HCT116 (cell line): ENCODE measurements around the gene ACOXL. TPM values are rescaled to one million over a fixed set of nuclear protein-coding genes. Genes with fewer than 3 reads are reported as not detected.
A peak's percentile ranks its signal among the peaks of the same experiment; 100 is the strongest.

Experiments
- ATAC-seq: fragments of 200-7000 bp; cut with Tn5 transposase; 2 replicates; pipeline ENCODE4 v1.9.1; 2020; ENCODE audit warnings: mild to moderate bottlenecking, moderate library complexity
- BruUV-seq: library from RNA; stranded (reverse); fragments of 400-500 nt; replicated peaks from 2 replicates; lab custom pipeline; 2021; lab: Mats Ljungman, UMichigan
- CTCF ChIA-PET: fragments of 300-600 bp; sonication (Branson Sonifier 250); formaldehyde crosslinking; loops from one replicate; lab custom pipeline; 2021; ENCODE audit warnings: antibody characterized with exemption; lab: Charles Lee
- POLR2A ChIA-PET: fragments of 300-600, 350-600 bp; sonication (Branson Sonifier 250); formaldehyde crosslinking; loops from one replicate; lab custom pipeline; 2021; ENCODE audit warnings: antibody characterized with exemption; lab: Charles Lee
- RAD21 ChIA-PET, 2 experiments: fragments of 300-600 bp; sonication (Branson Sonifier 250); formaldehyde crosslinking; loops; one replicate each; lab custom pipeline; 2023; ENCODE audit warnings: low total read pairs in 2 of 2; ENCODE audit not compliant: uncharacterized antibody in 2 of 2, unreplicated experiment in 2 of 2, low non-redundant PET in 1 of 2; lab: Charles Lee
- DNase-seq: peaks from one replicate; pipeline ENCODE4 v3.0.0-alpha.2; 2010; ENCODE audit warnings: low read depth, low spot score
- H2AFZ ChIP-seq: fragments of 200-600 bp; shearing (Covaris generic), sonication (generic); 2 replicates; pipeline ENCODE4 v1.6.1; 2017; ENCODE audit warnings: low read depth, mixed run types, mixed read lengths, antibody characterized with exemption, low read length; ENCODE audit not compliant: poor library complexity, severe bottlenecking
- H3K27ac ChIP-seq: 2 replicates; pipeline ENCODE4 v1.5.1; 2012; ENCODE audit warnings: low read depth, low read length
- H3K27me3 ChIP-seq: fragments of 200-600 bp; sonication (generic); 2 replicates; pipeline ENCODE4 v1.6.1; 2016; ENCODE audit warnings: mixed run types, low read length, mixed read lengths; ENCODE audit not compliant: insufficient read depth
- H3K36me3 ChIP-seq, 2 experiments: fragments of 200-500 bp in 1 of 2; fragments of 200-600 bp in 1 of 2; sonication (Bioruptor generic) in 1 of 2; sonication (generic) in 1 of 2; 2 replicates each; pipeline versions ENCODE4 v1.5.1 to v1.6.1; 2014 to 2016; ENCODE audit warnings: low read length in 2 of 2, inconsistent platforms in 1 of 2, mixed read lengths in 1 of 2, mixed run types in 1 of 2; ENCODE audit not compliant: insufficient read depth in 2 of 2, control insufficient read depth in 1 of 2
- H3K4me1 ChIP-seq, 2 experiments: fragments of 200-600 bp in 1 of 2; sonication (generic) in 1 of 2; 2 replicates each; pipeline versions ENCODE4 v1.5.1 to v1.6.1; 2012 to 2017; ENCODE audit warnings: low read length in 2 of 2, inconsistent platforms in 1 of 2, mild to moderate bottlenecking in 1 of 2, mixed read lengths in 1 of 2, mixed run types in 1 of 2, moderate library complexity in 1 of 2; ENCODE audit not compliant: insufficient read depth in 2 of 2, control insufficient read depth in 1 of 2
- H3K4me2 ChIP-seq: fragments of 200-600 bp; sonication (generic); 2 replicates; pipeline ENCODE4 v1.6.1; 2017; ENCODE audit warnings: mixed run types, low read length, mixed read lengths
- H3K4me3 ChIP-seq, 2 experiments: fragments of 200-600 bp in 1 of 2; sonication (generic) in 1 of 2; replicated peaks in 1 of 2; 2 replicates each; pipeline ENCODE4 v1.5.1; 2011 to 2016; ENCODE audit warnings: low read length in 2 of 2, control low read depth in 1 of 2, low read depth in 1 of 2, mild to moderate bottlenecking in 1 of 2, mixed read lengths in 1 of 2, mixed run types in 1 of 2
- H3K79me2 ChIP-seq: fragments of 200-600 bp; sonication (generic); 2 replicates; pipeline ENCODE4 v1.6.1; 2017; ENCODE audit warnings: mild to moderate bottlenecking, mixed run types, low read length, moderate library complexity, mixed read lengths; ENCODE audit not compliant: insufficient read depth
- H3K9ac ChIP-seq: fragments of 200-600 bp; sonication (generic); 2 replicates; pipeline ENCODE4 v1.6.1; 2016; ENCODE audit warnings: low read length, mixed read lengths
- H3K9me2 ChIP-seq: fragments of 200-600 bp; sonication (generic), shearing (Covaris generic); 2 replicates; pipeline ENCODE4 v1.6.1; 2017; ENCODE audit warnings: mixed run types, mild to moderate bottlenecking, moderate library complexity; ENCODE audit not compliant: insufficient read depth
- H3K9me3 ChIP-seq, 2 experiments: fragments of 200-500 bp in 1 of 2; fragments of 200-600 bp in 1 of 2; sonication (Bioruptor generic) in 1 of 2; sonication (generic) in 1 of 2; 2 replicates each; pipeline ENCODE4 v1.6.1; 2014 to 2017; ENCODE audit warnings: low read length in 2 of 2, mixed read lengths in 2 of 2, inconsistent platforms in 1 of 2, low read depth in 1 of 2, mild to moderate bottlenecking in 1 of 2, mixed run types in 1 of 2, moderate library complexity in 1 of 2; ENCODE audit not compliant: control insufficient read depth in 1 of 2, insufficient read depth in 1 of 2
- H4K20me1 ChIP-seq: fragments of 200-600 bp; sonication (generic), shearing (Covaris generic); 2 replicates; pipeline ENCODE4 v1.6.1; 2017; ENCODE audit warnings: mixed run types, mild to moderate bottlenecking, moderate library complexity; ENCODE audit not compliant: insufficient read depth
- CEBPB ChIP-seq: IDR thresholded peaks from 2 replicates; pipeline ENCODE4 v1.6.1; 2012; ENCODE audit warnings: low read depth
- EGR1 ChIP-seq: IDR thresholded peaks from 2 replicates; pipeline ENCODE4 v1.6.1; 2012; ENCODE audit warnings: low read depth
- ELF1 ChIP-seq: IDR thresholded peaks from 2 replicates; pipeline ENCODE4 v1.6.1; 2012; ENCODE audit warnings: low read depth, borderline replicate concordance
- EZH2phosphoT487 ChIP-seq: fragments of 200-600 bp; IDR thresholded peaks from 2 replicates; pipeline ENCODE4 v1.6.1; 2018; ENCODE audit warnings: antibody characterized with exemption, borderline replicate concordance
- FOSL1 ChIP-seq: IDR thresholded peaks from 2 replicates; pipeline ENCODE4 v1.6.1; 2012; ENCODE audit warnings: low read depth
- JUND ChIP-seq: IDR thresholded peaks from 2 replicates; pipeline ENCODE4 v1.6.1; 2012
- SIN3A ChIP-seq: IDR thresholded peaks from 2 replicates; pipeline ENCODE4 v1.6.1; 2012; ENCODE audit warnings: low read depth
- SP1 ChIP-seq: IDR thresholded peaks from 2 replicates; pipeline ENCODE4 v1.6.1; 2012; ENCODE audit warnings: low read depth
- SRF ChIP-seq: IDR thresholded peaks from 2 replicates; pipeline ENCODE4 v1.6.1; 2012; ENCODE audit warnings: low read depth
- TCF7L2 ChIP-seq: IDR thresholded peaks from 2 replicates; pipeline ENCODE4 v1.7.0; 2011; ENCODE audit warnings: borderline replicate concordance, inconsistent platforms; ENCODE audit not compliant: insufficient read depth, insufficient read length; ENCODE audit errors: extremely low read depth
- intact Hi-C: fragments of 100-400 bp; cut with micrococcal nuclease; formaldehyde crosslinking; loops from 2 replicates; pipeline ENCODE4 v1.10.0; 2022
- total RNA-seq: library from RNA; stranded (reverse); gene quantifications from one replicate; pipeline ENCODE4 v1.2.1, GENCODE V29; 2021; ENCODE audit not compliant: unreplicated experiment
- TF ChIP-seq, protein P1 (sequence below): IDR thresholded peaks from 2 replicates; pipeline ENCODE4 v1.6.1; 2012; ENCODE audit warnings: low read depth

The ACOXL gene
- total RNA-seq, 1 experiment from 2014 or later, result 5.5 TPM

GRCh38 chr2:110770959-110771431 lies 38.6 kb downstream of the ACOXL start:
- no peaks in the 10 kb centered on the region for H4K20me1 ChIP-seq
- ATAC-seq (no peak), DNase-seq (no peak)
- peaks cover 0 to 5% of the 10 kb centered on the region in 2 experiments; a peak in 1 of 4 replicates for H3K4me1 ChIP-seq
- no peaks in the 10 kb centered on the region for H3K27me3 ChIP-seq
- intact Hi-C loops, result no loop called here
- no peak overlapping the region for H3K4me2 ChIP-seq
- no peaks in the 10 kb centered on the region for H3K9me2 ChIP-seq
- POLR2A ChIA-PET, result no interaction called here
- no TSS peak for BruUV-seq
- H3K79me2 ChIP-seq, result no peaks in the 10 kb centered on the region
- TF ChIP-seq, protein P1, sequence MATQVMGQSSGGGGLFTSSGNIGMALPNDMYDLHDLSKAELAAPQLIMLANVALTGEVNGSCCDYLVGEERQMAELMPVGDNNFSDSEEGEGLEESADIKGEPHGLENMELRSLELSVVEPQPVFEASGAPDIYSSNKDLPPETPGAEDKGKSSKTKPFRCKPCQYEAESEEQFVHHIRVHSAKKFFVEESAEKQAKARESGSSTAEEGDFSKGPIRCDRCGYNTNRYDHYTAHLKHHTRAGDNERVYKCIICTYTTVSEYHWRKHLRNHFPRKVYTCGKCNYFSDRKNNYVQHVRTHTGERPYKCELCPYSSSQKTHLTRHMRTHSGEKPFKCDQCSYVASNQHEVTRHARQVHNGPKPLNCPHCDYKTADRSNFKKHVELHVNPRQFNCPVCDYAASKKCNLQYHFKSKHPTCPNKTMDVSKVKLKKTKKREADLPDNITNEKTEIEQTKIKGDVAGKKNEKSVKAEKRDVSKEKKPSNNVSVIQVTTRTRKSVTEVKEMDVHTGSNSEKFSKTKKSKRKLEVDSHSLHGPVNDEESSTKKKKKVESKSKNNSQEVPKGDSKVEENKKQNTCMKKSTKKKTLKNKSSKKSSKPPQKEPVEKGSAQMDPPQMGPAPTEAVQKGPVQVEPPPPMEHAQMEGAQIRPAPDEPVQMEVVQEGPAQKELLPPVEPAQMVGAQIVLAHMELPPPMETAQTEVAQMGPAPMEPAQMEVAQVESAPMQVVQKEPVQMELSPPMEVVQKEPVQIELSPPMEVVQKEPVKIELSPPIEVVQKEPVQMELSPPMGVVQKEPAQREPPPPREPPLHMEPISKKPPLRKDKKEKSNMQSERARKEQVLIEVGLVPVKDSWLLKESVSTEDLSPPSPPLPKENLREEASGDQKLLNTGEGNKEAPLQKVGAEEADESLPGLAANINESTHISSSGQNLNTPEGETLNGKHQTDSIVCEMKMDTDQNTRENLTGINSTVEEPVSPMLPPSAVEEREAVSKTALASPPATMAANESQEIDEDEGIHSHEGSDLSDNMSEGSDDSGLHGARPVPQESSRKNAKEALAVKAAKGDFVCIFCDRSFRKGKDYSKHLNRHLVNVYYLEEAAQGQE, result peak; percentile 25; the same call in 1 of the 2 replicates
- TF ChIP-seq SRF, result no peak
- TF ChIP-seq, all 23 proteins: peak for 1
- H3K36me3 ChIP-seq, result no peaks in the 10 kb centered on the region
- ChIA-PET RAD21 (no interaction called here), CTCF (interaction anchor here (1.0 kb wide), 1 partner anchor 16 kb away, joined by 5 read pairs; no protein-coding TSS in a partner anchor)
- no peak overlapping the region for H2AFZ ChIP-seq
- no peak overlapping the region for H3K9ac ChIP-seq
- no peaks in the 10 kb centered on the region for H3K9me3 ChIP-seq
- no peak overlapping the region for H3K27ac ChIP-seq
- H3K4me3 ChIP-seq, result no peak overlapping the region

GRCh38 chr2:110771547-110772382 lies 39.4 kb downstream of the ACOXL start:
- RAD21 ChIA-PET, result no interaction called here

More at GRCh38 chr2:110771547-110772382, 39.4 kb downstream of the ACOXL start:
- no TSS peak for BruUV-seq
- DNase-seq (no peak), ATAC-seq (no peak)
- Histone ChIP-seq H3K79me2 (no peaks in the 10 kb centered on the region), H3K4me2 (no peak overlapping the region), H3K27me3 (no peaks in the 10 kb centered on the region), H3K4me1 (peaks cover 0 to 5% of the 10 kb centered on the region in 2 experiments; a peak in 1 of 4 replicates), H3K9ac (no peak overlapping the region), H2AFZ (no peak overlapping the region), H3K9me3 (no peaks in the 10 kb centered on the region), H3K36me3 (no peaks in the 10 kb centered on the region), H3K4me3 (no peak overlapping the region), H3K9me2 (no peaks in the 10 kb centered on the region), H3K27ac (no peak overlapping the region)
- ChIA-PET CTCF (interaction anchor here (1.0 to 2.2 kb wide), 2 partner anchors 16 kb away, joined by 5 to 9 read pairs; no protein-coding TSS in a partner anchor), POLR2A (no interaction called here)
- intact Hi-C loops, result no loop called here
- TF ChIP-seq EGR1 (no peak), EZH2phosphoT487 (no peak), SP1 (no peak), FOSL1 (no peak), TCF7L2 (no peak), JUND (no peak), CEBPB (no peak), ELF1 (no peak), SIN3A (no peak)
- TF ChIP-seq, all 23 proteins: peak for 0
- H4K20me1 ChIP-seq, result no peaks in the 10 kb centered on the region
